ENCODE measurements around the gene TYW1B.
"Not testable (repeated sequence)": the region's sequence is repeated elsewhere in the genome, so short reads cannot be mapped to it uniquely, and the experiment has no call there.

TYW1B gene

GRCh38 chr7:72753781-72754180 lies 74.2 kb downstream of the TYW1B start:
- no peak for DNase-seq

GRCh38 chr7:72753229-72753628 lies 74.8 kb downstream of the TYW1B start:
- DNase-seq, result not testable (repeated sequence)

GRCh38 chr7:72751978-72752377 lies 76.0 kb downstream of the TYW1B start:
- peak in 1 of 2 experiments; percentile 1 for DNase-seq

- no peak for DNase-seq
Observed at GRCh38 chr7:72751378-72751777, 76.6 kb downstream of the TYW1B start.

GRCh38 chr7:72748649-72749048 lies 79.4 kb downstream of the TYW1B start:
- not testable (repeated sequence) for DNase-seq

GRCh38 chr7:72744244-72744926 lies 83.6 kb downstream of the TYW1B start:
- not testable (repeated sequence) for DNase-seq

- not testable (repeated sequence) for DNase-seq
Observed at GRCh38 chr7:72743801-72744200, 84.2 kb downstream of the TYW1B start.

GRCh38 chr7:72739716-72740115 lies 88.3 kb downstream of the TYW1B start:
- not testable (repeated sequence) for DNase-seq

GRCh38 chr7:72735855-72736254 lies 92.1 kb downstream of the TYW1B start:
- DNase-seq, result not testable (repeated sequence)

GRCh38 chr7:72730815-72731214 lies 97.2 kb downstream of the TYW1B start:
- not testable (repeated sequence) for DNase-seq

GRCh38 chr7:72730384-72730783 lies 97.6 kb downstream of the TYW1B start:
- DNase-seq, result not testable (repeated sequence)

- not testable (repeated sequence) for DNase-seq
Observed at GRCh38 chr7:72729130-72729529, 98.9 kb downstream of the TYW1B start.

GRCh38 chr7:72722694-72723093 lies 105.3 kb downstream of the TYW1B start:
- DNase-seq, result not testable (repeated sequence)

GRCh38 chr7:72720890-72721289 lies 107.1 kb downstream of the TYW1B start:
- DNase-seq, result not testable (repeated sequence)

GRCh38 chr7:72717252-72717774 lies 110.7 kb downstream of the TYW1B start:
- not testable (repeated sequence) for DNase-seq

GRCh38 chr7:72711927-72712326 lies 116.1 kb downstream of the TYW1B start:
- DNase-seq, result not testable (repeated sequence)

GRCh38 chr7:72710983-72711382 lies 117.0 kb downstream of the TYW1B start:
- DNase-seq, result no peak

GRCh38 chr7:72709909-72710308 lies 118.1 kb downstream of the TYW1B start:
- no peak for DNase-seq

GRCh38 chr7:72708371-72709050 lies 119.5 kb downstream of the TYW1B start:
- not testable (repeated sequence) for DNase-seq

GRCh38 chr7:72706521-72706920 lies 121.5 kb downstream of the TYW1B start:
- no peak for DNase-seq

- DNase-seq, result not testable (repeated sequence)
Observed at GRCh38 chr7:72705693-72706092, 122.3 kb downstream of the TYW1B start.

GRCh38 chr7:72704894-72705293 lies 123.1 kb downstream of the TYW1B start:
- no peak for DNase-seq

- DNase-seq, result not testable (repeated sequence)
Observed at GRCh38 chr7:72700548-72700947, 127.5 kb downstream of the TYW1B start.

- not testable (repeated sequence) for DNase-seq
Observed at GRCh38 chr7:72697066-72697465, 130.9 kb downstream of the TYW1B start.
